GM10847 (cell line): Measurements from ENCODE around the gene HLF.

ENCODE experiments used
- POLR2A ChIP-seq: IDR thresholded peaks from 2 replicates; pipeline ENCODE4 v1.6.1; 2011; ENCODE audit not compliant: insufficient read length; ENCODE audit errors: extremely low read depth

HLF gene, protein sequence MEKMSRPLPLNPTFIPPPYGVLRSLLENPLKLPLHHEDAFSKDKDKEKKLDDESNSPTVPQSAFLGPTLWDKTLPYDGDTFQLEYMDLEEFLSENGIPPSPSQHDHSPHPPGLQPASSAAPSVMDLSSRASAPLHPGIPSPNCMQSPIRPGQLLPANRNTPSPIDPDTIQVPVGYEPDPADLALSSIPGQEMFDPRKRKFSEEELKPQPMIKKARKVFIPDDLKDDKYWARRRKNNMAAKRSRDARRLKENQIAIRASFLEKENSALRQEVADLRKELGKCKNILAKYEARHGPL

DNA sequence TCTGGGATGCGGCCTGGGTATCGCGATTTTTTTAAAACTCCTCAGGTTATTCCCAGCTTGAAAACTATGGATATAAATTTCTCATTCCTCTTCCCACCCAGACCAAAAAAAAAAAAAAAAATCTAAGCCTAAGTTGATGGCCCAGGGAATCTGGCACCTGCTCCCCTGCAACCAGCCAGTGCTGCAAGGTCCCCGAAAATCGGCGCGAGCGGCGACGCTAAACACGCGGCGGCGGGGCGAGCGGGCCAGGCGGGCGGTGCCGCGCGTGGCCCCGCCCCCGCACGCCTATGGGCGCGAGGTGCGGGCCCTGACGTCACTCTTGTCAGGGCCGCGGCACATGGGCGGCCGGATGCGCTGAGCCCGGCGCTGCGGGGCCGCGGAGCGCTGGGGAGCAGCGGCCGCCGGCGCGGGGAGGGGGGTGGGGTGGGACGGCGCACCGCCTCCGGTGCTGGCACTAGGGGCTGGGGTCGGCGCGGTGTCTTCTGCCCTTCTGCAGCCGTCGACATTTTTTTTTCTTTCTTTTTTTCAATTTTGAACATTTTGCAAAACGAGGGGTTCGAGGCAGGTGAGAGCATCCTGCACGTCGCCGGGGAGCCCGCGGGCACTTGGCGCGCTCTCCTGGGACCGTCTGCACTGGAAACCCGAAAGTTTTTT is at the start of gene HLF:
Gene HLF (plus strand): TSS at position 316 of the 654 bp plus-strand sequence. CDS start 525 bp downstream, outside the sequence.
- no peak for TF ChIP-seq POLR2A

DNA sequence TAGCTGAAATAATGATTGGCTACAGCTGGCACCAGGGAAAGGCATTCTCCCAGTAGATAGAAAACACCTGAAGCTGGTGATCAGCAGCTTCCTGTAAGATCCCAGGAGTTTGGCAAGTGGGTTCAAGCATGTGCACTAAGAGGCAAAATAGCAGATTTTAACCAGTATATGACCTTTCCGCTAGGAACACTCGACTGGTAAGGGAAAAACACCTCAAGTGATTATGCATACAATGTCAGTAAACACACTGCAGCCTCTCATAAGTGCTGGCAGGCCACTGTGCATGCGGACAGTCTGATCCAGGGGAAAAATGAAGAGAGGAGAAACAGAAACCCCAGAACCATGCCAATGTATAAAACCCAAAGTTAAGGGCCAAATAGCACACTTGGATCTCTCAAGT is 49.0 kb upstream of the HLF start:
- TF ChIP-seq POLR2A = no peak

DNA sequence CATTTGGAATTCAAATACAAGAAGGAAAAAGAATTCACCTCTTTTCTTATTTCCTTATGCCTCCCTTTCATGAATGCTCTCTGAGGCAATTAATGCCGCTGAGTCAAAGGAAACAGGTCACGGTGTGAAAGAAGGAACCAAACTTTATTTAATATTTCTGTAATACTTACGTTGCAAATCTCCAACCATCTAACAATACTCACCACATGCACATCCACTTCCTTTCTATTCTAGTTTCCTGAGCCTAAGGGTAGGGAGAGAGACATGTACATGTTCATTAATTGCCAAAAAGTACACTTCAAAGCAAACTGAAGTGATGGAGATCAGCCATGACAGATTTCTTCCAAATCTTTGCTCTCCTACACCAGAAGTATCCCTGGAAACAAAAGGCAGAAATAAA is 47.9 kb upstream of the HLF start:
- no peak for TF ChIP-seq POLR2A

DNA sequence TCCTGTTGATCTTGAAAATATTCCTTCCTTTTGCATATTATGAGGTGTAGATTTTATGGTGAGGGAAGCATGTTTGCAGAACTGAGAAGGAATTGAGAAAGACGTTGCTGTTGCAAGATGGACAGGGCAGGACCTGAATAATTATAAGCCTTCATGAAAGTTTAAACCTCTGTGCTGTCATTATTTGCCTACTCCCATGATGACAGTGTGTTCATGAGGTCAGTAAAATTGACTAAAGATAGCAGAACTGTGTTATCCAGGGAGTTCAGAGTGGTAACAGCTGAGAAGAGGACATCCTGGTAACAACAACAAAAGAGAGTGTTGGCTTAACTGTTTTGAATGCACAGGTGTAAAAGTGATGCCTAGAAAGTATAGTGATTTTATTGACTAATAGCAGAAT is 45.3 kb upstream of the HLF start:
- no peak for TF ChIP-seq POLR2A

DNA sequence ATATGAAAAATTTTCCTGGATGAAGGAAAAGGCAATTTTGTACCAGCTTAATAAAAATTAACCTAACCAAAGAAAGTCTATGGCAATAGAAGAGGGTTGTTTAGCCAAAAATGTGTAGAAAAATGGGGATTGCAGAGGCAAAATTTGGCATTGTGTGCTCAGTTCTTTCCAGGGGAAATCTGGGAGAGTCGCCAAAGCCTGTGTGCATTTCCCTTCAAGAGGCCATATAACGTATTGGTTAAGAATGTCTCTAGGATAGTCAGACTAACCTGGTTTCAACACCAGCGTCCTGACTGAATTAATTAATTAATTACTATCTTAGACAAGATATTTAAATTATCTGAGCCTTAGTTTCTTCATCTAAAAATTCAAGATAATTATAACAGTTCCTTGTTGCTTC is 44.8 kb upstream of the HLF start:
- TF ChIP-seq POLR2A = no peak

DNA sequence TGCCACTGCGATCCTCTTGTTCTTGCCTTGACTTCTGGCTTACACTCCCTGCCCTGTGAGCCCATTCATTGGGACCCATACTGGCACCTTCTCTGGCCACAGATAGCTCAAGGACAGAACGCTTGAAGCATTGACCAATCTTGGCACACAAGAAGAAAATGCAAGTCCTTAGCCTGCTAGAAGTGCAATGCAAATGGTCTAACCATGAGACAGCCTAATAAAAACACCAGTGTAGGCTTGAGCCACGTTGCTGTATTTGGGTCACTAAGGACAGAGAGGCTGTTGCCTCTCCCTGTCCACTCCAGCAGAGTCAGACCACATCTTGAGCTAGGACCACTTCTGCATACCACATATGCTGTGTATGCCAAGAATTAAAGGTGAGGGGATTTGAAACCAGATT is 41.2 kb upstream of the HLF start:
- TF ChIP-seq POLR2A = no peak

DNA sequence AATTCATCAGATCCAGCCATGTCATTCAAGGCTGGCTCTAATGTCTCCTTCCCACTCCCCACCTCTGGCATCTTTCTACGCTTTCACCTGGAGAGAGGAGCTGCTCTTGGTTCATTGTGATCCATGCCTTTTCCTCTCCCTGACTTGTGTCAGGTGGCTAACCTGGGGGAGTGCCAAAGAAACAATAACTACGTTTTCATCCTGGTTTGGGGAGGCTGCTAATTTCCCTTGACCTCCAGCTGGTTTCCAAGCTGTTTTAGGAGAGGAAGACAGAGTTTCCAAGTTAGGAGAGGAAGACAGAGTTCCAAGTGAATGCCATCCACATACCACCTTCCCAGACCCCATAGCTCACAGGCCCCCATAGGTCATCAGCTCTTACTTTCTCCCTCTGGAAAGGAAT is 40.0 kb upstream of the HLF start:
- no peak for TF ChIP-seq POLR2A

DNA sequence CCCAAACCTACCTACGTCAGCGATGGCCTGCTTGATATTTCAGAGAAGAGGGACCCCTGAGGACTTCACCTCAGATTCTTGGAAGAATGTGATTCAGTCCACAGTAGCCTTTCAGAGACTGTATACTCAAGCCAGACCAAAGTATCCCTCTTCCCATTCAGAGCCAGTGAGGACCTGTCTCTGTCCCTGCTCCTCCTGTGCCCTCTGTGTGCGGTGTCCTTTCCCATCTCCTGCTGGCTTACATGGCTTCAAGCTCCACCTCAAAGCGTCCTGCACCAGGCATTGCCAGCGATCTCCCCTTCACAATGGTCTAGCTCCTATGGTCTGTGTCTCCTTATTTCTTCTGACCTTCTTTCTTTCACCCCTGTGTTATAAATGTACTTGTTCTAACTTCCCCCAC is 39.5 kb upstream of the HLF start:
- no peak for TF ChIP-seq POLR2A

DNA sequence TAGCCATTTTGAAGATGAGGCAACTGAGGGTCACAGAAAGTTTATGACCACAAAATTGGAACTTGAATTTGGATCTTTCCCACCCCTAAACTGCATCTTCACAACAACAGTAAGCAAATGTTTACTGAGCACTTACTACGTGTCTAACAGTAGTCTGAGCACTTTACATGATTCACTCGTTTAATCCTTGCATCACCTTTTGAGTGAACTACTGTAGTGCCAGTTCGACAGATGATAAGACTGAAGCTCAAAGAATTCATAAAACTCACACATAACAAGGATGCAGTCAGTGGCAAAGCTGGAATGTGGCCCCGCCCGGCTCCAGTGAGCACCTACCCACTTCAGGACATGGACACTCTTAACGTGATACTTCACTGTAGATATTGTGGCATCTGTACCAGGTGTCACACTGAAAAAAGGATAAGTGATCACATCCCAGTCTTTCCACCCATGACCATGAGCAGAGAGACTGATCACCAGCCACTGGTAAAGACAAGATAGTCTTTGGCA is 36.0 kb upstream of the HLF start:
- no peak for TF ChIP-seq POLR2A

DNA sequence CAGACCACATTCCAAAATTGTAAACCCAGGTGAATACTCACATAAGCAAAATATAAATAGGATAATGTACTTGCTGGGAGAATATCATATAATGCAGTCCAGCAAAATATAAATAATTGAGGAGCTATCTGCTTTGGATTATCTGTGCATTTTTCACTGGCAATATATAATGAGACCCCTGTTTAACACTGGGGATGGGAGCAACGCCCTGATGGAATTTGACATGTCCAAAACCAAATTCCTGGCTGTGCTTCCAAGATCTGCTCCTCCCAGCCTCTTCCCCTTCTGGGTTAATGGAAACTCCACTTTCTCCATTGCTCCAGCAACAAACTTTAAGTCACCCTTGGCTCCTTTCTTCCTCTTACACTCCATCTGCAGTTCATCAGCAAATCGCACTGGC is 35.5 kb upstream of the HLF start:
- no peak for TF ChIP-seq POLR2A

DNA sequence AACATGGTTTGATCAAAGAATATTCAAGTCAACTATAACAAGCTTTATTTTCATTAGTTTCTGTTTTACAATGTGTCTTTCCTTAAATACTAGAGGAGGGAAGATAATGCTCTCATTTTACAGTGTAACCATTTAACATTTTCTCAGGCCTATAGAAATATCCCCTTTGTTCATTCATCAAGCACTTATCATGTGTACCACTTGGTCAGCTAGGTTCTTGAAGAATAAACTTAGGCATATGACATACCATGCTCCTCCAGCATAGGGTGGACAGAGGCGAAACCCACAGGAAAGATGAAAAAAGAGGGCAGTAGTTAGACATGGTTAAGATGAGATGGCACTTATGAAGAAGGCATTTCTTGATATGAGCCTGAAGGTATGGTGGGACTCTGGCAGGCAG is 34.0 kb upstream of the HLF start:
- no peak for TF ChIP-seq POLR2A

DNA sequence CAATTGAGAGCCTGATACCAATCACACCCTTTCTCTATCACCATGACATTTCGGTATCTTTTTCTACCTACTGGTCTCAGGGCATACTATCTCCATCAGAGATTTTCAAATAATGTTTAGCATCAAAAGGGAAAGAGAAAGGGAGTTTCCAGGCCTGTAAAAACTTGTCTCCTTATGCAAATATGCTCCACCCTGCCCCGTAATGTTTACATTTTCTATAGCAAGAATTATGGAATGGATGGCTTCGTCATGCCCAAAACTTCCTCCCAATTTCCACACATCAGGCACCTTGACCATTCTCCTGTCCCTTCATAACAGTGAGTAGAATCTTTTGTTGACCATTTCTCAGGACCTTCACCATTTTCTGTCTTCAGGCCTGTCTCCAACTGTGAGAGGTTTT is 30.9 kb upstream of the HLF start:
- no peak for TF ChIP-seq POLR2A

DNA sequence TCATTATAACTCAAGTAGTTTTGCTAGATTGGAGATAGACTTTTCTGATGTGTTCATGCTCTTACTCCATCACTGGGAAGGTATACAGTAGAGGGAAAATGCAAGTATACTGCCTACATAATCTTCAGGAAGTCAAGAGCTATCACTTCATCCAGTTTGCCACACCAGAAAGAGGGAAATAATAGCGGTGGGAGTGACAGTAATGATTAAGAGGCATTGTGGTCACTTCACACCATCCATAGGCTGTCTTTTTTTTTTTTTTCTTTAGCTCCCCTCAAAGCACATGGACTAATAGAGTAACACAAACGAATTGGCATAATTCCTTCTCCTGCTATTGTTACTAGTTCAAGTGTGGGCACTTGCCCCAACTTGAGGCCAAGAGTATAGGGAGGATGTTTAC is 28.4 kb upstream of the HLF start:
- no peak for TF ChIP-seq POLR2A

DNA sequence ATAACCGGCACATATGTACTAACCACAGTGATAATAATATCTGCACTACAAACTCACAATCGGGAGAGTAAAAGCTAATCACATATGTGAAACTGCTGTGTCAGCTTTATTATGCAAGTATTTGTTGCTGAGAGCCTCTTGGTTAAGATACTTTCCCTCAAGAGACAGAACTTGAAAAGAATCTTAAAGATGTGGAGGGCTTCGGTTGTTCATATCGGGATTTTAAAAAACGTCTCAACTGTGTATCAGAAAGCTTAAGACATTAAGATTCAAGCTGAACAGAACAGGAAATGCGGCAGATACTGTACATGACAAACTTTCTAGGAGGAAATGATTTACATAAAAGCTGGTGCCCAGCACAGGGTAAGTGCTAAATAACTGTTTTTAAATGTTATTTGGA is 27.5 kb upstream of the HLF start:
- TF ChIP-seq POLR2A = no peak

DNA sequence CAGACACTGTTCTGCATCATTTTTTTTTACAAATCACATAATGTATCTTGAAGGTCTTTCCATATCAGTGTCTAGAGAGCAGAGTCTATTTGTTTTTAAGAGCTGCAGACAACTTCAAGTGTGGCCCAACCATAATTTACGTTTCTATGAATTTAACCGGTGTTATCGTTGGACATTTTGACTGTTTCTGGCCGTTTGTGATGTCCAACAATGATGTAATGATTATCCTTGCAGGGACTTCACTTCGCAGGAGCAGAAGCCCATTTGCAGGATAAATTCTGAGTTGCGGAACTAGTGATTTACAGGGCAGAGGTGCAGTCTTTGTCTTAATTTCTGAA is 26.9 kb upstream of the HLF start:
- no peak for TF ChIP-seq POLR2A

DNA sequence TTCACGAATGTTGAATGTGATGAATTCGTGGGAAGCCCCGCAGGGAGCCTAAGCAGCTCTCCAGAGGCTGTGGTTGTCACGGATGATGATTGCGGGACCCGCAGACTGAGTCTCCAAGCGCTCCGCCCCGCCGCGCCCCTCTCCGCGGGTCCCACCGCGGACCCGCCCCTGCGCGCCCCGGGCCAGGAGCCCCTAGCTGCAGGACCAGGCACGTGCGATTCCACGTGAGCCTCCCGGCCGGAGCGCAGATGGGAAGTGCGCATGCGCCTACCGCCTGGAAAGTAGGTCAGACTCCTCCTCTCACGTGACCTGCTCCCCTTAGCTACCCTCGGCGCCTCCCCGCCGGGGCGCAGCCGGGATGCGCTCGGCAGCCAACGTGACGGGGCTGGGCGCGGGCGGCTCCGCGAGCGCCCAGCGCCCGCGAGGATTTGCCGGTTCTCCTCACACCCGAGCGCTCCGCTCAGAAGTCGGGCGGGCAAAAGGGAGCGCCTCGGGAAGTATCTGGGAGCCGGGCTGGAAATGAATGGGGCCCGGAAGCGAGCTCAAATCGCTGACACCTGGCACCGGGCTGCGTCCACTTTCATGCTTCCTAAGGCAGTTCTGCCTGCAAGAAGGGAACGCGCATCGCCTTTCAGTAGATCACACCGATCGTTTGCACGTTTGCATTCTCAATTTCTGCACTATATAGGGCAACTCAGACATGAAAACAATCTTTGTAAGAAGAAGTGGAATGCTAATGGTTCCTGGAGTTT is 26.4 kb upstream of the HLF start:
- peak; percentile 3 for TF ChIP-seq POLR2A
